CD14-positive monocyte (primary cell): ENCODE measurements around the gene MDK. TPM values are rescaled to one million over a fixed set of nuclear protein-coding genes. Genes with fewer than 3 reads are reported as not detected.
A peak's percentile ranks its signal among the peaks of the same experiment; 100 is the strongest.

Experiments used
- DNase-seq, 3 donors: peaks; one replicate each; pipeline ENCODE4 v3.0.0-alpha.2; 2011 to 2022
- H2AFZ ChIP-seq: 2 replicates; pipeline ENCODE4 v1.6.0; 2012; ENCODE audit warnings: mild to moderate bottlenecking, low read depth, low read length, inconsistent platforms; ENCODE audit not compliant: insufficient read depth, poor library complexity, severe bottlenecking
- H3K27ac ChIP-seq, 2 donors: 1 replicate in 1 of 2; 2 replicates in 1 of 2; pipeline ENCODE4 v1.5.1; 2012 to 2013; ENCODE audit warnings: low read length in 2 of 2, control low read depth in 1 of 2, inconsistent platforms in 1 of 2, low read depth in 1 of 2, mild to moderate bottlenecking in 1 of 2
- H3K27me3 ChIP-seq, 2 donors: one replicate each; pipeline versions ENCODE4 v1.6.0 to v1.6.1; 2011 to 2013; ENCODE audit warnings: low read length in 2 of 2; ENCODE audit not compliant: control insufficient read depth in 2 of 2, insufficient read depth in 2 of 2
- H3K36me3 ChIP-seq, 2 donors: replicated peaks in 1 of 2; 1 replicate in 1 of 2; 2 replicates in 1 of 2; pipeline versions ENCODE4 v1.5.1 to v1.6.1; 2012 to 2013; ENCODE audit warnings: low read length in 2 of 2, control low read depth in 1 of 2, inconsistent platforms in 1 of 2, mild to moderate bottlenecking in 1 of 2; ENCODE audit not compliant: insufficient read depth in 2 of 2, control insufficient read depth in 1 of 2
- H3K4me1 ChIP-seq, 2 donors: 1 replicate in 1 of 2; 2 replicates in 1 of 2; pipeline versions ENCODE4 v1.5.1 to v1.6.1; 2012 to 2013; ENCODE audit warnings: low read length in 2 of 2, control low read depth in 1 of 2, inconsistent platforms in 1 of 2, mild to moderate bottlenecking in 1 of 2, moderate library complexity in 1 of 2; ENCODE audit not compliant: insufficient read depth in 2 of 2, control insufficient read depth in 1 of 2
- H3K4me2 ChIP-seq: replicated peaks from 2 replicates; pipeline ENCODE3; 2012; ENCODE audit warnings: low read length, moderate library complexity, mild to moderate bottlenecking; ENCODE audit not compliant: poor library complexity, severe bottlenecking; ENCODE audit errors: extremely low read depth
- H3K4me3 ChIP-seq, 3 experiments: fragments of 200-600 bp in 1 of 3; sonication (generic) in 1 of 3; replicated peaks in 1 of 3; 1 replicate in 2 of 3; 2 replicates in 1 of 3; pipeline ENCODE4 v1.5.1; 2011 to 2013; ENCODE audit warnings: low read length in 3 of 3, mild to moderate bottlenecking in 3 of 3, control low read depth in 2 of 3, low read depth in 2 of 3, inconsistent platforms in 1 of 3, moderate library complexity in 1 of 3
- H3K79me2 ChIP-seq: 2 replicates; pipeline ENCODE4 v1.6.0; 2012; ENCODE audit warnings: mild to moderate bottlenecking, control low read depth, inconsistent platforms, low read length, moderate library complexity; ENCODE audit not compliant: insufficient read depth
- H3K9ac ChIP-seq: 2 replicates; pipeline ENCODE4 v1.6.0; 2017; ENCODE audit warnings: low read length, mild to moderate bottlenecking; ENCODE audit not compliant: insufficient read depth, poor library complexity, severe bottlenecking
- H3K9me3 ChIP-seq, 2 donors: replicated peaks in 1 of 2; 1 replicate in 1 of 2; 2 replicates in 1 of 2; pipeline versions ENCODE4 v1.5.1 to v1.6.1; 2012 to 2013; ENCODE audit warnings: low read length in 2 of 2, control low read depth in 1 of 2; ENCODE audit not compliant: control insufficient read depth in 1 of 2, insufficient read depth in 1 of 2
- H4K20me1 ChIP-seq: 2 replicates; pipeline ENCODE4 v1.6.0; 2012; ENCODE audit warnings: mild to moderate bottlenecking, low read length, control low read depth, moderate library complexity; ENCODE audit not compliant: insufficient read depth
- H3K27ac Mint-ChIP-seq, 7 donors: one replicate each; pipeline ENCODE4 v1.8.0; 2020; ENCODE audit warnings: mild to moderate bottlenecking in 7 of 7, mixed read lengths in 7 of 7, moderate library complexity in 6 of 7, inconsistent platforms in 2 of 7
- H3K27me3 Mint-ChIP-seq, 3 donors: one replicate each; pipeline ENCODE4 v1.8.0; 2021 to 2022; ENCODE audit warnings: low read depth in 3 of 3, mild to moderate bottlenecking in 3 of 3, mixed read lengths in 3 of 3, moderate library complexity in 3 of 3, inconsistent platforms in 1 of 3
- H3K36me3 Mint-ChIP-seq, 2 donors: one replicate each; pipeline ENCODE4 v1.8.0; 2020; ENCODE audit warnings: mixed read lengths in 2 of 2, inconsistent platforms in 1 of 2, mild to moderate bottlenecking in 1 of 2
- H3K4me1 Mint-ChIP-seq: one replicate; pipeline ENCODE4 v1.8.0; 2020; ENCODE audit warnings: mild to moderate bottlenecking, mixed read lengths
- H3K4me3 Mint-ChIP-seq, 2 donors: one replicate each; pipeline ENCODE4 v1.8.0; 2020; ENCODE audit warnings: mild to moderate bottlenecking in 2 of 2, mixed read lengths in 2 of 2, moderate library complexity in 1 of 2
- H3K9me3 Mint-ChIP-seq, 7 donors: one replicate each; pipeline ENCODE4 v1.8.0; 2020 to 2022; ENCODE audit warnings: mixed read lengths in 7 of 7, mild to moderate bottlenecking in 6 of 7, moderate library complexity in 6 of 7, inconsistent platforms in 2 of 7
- WGBS: methylation state at CpG from one replicate; pipeline ENCODE4 v1.1.5; 2013; ENCODE audit warnings: missing lambda C conversion rate; ENCODE audit not compliant: insufficient coverage; 5-methylcytosine and 5-hydroxymethylcytosine counted together
- intact Hi-C, 2 donors: fragments of 100-400 bp; cut with micrococcal nuclease; formaldehyde crosslinking; loops; one replicate each; pipeline versions ENCODE4 v1.15.0 to v1.15.1; 2023
- polyA plus RNA-seq, 3 donors: library from polyadenylated mRNA; depleted of rRNA in 1 of 3; unstranded in 2 of 3; stranded (reverse) in 1 of 3; fragments of 300-500 nt in 2 of 3; fragments of >200 nt in 1 of 3; fragmentation: Illumina TruSeq in 2 of 3; gene quantifications; 1 replicate in 2 of 3; 2 replicates in 1 of 3; pipeline ENCODE4 v1.2.3, GENCODE V29; 2012 to 2021
- TF ChIP-seq, protein P1 (sequence below): fragments of 200-600 bp; IDR thresholded peaks from one replicate; pipeline ENCODE4 v1.8.0; 2022; ENCODE audit warnings: antibody characterized with exemption, mild to moderate bottlenecking

The MDK gene
- polyA plus RNA-seq, 3 donors = 2.8 TPM; not detected in 2

DNA sequence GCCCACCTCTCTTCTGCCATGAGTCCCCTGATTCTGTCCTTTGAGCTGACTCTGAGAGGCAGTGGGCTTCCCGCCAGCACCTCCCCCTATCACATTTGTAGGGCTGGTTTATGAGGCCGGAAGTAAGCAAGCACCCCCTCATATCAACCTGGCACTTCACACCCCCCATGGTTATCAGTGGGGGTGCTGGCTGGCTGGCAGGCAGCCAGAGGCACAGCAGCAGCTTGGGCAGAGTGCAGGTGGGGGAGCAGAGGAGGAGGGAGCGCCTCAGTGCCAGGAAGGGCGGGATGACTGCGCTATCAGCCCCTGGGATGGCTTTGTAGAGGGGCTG is 33.0 kb downstream of the MDK start:
- Mint-ChIP-seq H3K9me3 (no peaks in the 10 kb centered on the region), H3K27me3 (no peaks in the 10 kb centered on the region), H3K36me3 (peaks cover 62 to 69% of the 10 kb centered on the region in 2 donors), H3K27ac (no peak overlapping the region), H3K4me3 (no peak overlapping the region), H3K4me1 (no peaks in the 10 kb centered on the region)
- Histone ChIP-seq H3K79me2 (no peaks in the 10 kb centered on the region), H3K27ac (no peak overlapping the region), H3K9ac (no peak overlapping the region), H3K27me3 (no peaks in the 10 kb centered on the region), H3K4me2 (no peak overlapping the region), H2AFZ (no peak overlapping the region), H3K4me1 (no peaks in the 10 kb centered on the region), H4K20me1 (no peaks in the 10 kb centered on the region), H3K36me3 (peaks cover 49 to 73% of the 10 kb centered on the region in 2 donors), H3K4me3 (no peak overlapping the region), H3K9me3 (no peaks in the 10 kb centered on the region)
- intact Hi-C loops = no loop called here
- TF ChIP-seq, protein P1, sequence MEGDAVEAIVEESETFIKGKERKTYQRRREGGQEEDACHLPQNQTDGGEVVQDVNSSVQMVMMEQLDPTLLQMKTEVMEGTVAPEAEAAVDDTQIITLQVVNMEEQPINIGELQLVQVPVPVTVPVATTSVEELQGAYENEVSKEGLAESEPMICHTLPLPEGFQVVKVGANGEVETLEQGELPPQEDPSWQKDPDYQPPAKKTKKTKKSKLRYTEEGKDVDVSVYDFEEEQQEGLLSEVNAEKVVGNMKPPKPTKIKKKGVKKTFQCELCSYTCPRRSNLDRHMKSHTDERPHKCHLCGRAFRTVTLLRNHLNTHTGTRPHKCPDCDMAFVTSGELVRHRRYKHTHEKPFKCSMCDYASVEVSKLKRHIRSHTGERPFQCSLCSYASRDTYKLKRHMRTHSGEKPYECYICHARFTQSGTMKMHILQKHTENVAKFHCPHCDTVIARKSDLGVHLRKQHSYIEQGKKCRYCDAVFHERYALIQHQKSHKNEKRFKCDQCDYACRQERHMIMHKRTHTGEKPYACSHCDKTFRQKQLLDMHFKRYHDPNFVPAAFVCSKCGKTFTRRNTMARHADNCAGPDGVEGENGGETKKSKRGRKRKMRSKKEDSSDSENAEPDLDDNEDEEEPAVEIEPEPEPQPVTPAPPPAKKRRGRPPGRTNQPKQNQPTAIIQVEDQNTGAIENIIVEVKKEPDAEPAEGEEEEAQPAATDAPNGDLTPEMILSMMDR = no peak
- no peak for DNase-seq
- 95% methylated on average over 3 of the region's 5 CpGs for WGBS

DNA sequence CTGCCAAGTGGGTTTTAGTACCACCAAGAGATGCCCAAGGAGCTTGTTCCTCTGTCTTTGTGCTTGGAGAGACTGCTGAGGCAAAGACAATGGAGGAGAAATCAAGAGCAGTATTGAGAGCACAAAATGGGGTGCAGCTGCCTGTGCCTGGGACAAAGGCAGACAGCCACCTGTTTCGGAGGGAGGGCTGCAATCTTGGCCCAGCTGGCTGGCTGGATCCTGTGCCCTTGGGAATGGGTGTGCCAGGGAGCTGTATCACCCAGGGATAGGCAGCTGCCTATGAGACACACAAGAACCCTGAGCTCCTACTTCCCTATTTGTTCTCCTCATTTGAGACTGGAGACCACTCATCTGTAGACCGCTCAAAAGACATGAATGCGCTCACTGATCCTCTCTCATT is 33.4 kb downstream of the MDK start:
- Histone ChIP-seq H3K36me3 (peaks cover 45 to 70% of the 10 kb centered on the region in 2 donors), H4K20me1 (no peaks in the 10 kb centered on the region)

More for the DNA sequence above, 33.4 kb downstream of the MDK start:
- Mint-ChIP-seq H3K9me3 (no peaks in the 10 kb centered on the region), H3K27me3 (no peaks in the 10 kb centered on the region), H3K36me3 (peaks cover 61 to 67% of the 10 kb centered on the region in 2 donors), H3K4me3 (no peak overlapping the region), H3K27ac (peak overlapping the region in 1 of 7 donors; percentile 20), H3K4me1 (no peaks in the 10 kb centered on the region)
- Histone ChIP-seq H3K4me1 (no peaks in the 10 kb centered on the region), H3K9ac (no peak overlapping the region), H3K27ac (no peak overlapping the region), H2AFZ (no peak overlapping the region), H3K9me3 (no peaks in the 10 kb centered on the region), H3K27me3 (no peaks in the 10 kb centered on the region), H3K4me3 (no peak overlapping the region), H3K4me2 (no peak overlapping the region), H3K79me2 (no peaks in the 10 kb centered on the region)
- no peak for DNase-seq
- WGBS = 0% methylated on average over 1 of the region's 3 CpGs
- TF ChIP-seq, protein P1 = no peak
- intact Hi-C loops = no loop called here
